ENCODE results near the gene CBX6. TPM values are rescaled to one million over a fixed set of nuclear protein-coding genes. Genes with fewer than 3 reads are reported as not detected.

The CBX6 gene
- total RNA-seq, 1 donor from 2014 or later, result 120 TPM

GRCh38 chr22:38850399-38850798 is 21.6 kb downstream of the CBX6 start:
- intact Hi-C loops (cut with micrococcal nuclease), result no loop called here
- Mint-ChIP-seq H3K9me3 (no peaks in the 10 kb centered on the region), H3K4me1 (ENCODE audit: low read depth) (no peaks in the 10 kb centered on the region), H3K36me3 (ENCODE audit: low read depth) (no peaks in the 10 kb centered on the region), H3K27me3 (ENCODE audit: low read depth) (peaks cover 23% of the 10 kb centered on the region), H3K27ac (no peak overlapping the region), H3K4me3 (ENCODE audit: low read depth) (no peak overlapping the region)
- DNase-seq (ENCODE audit: low spot score), result no peak

- no peaks in the 10 kb centered on the region for H3K36me3 Mint-ChIP-seq (ENCODE audit: low read depth)
- H3K4me3 Mint-ChIP-seq (ENCODE audit: low read depth), result no peak overlapping the region
- H3K9me3 Mint-ChIP-seq, result no peaks in the 10 kb centered on the region
- intact Hi-C loops (cut with micrococcal nuclease), result no loop called here
- DNase-seq (ENCODE audit: low spot score), result no peak
- H3K4me1 Mint-ChIP-seq (ENCODE audit: low read depth), result no peaks in the 10 kb centered on the region
- no peak overlapping the region for H3K27ac Mint-ChIP-seq
- peaks cover 27% of the 10 kb centered on the region for H3K27me3 Mint-ChIP-seq (ENCODE audit: low read depth)
Observed at GRCh38 chr22:38849811-38850210, 22.2 kb downstream of the CBX6 start.

- no peak for DNase-seq (ENCODE audit: low spot score)
- H3K4me3 Mint-ChIP-seq (ENCODE audit: low read depth), result no peak overlapping the region
- H3K27me3 Mint-ChIP-seq (ENCODE audit: low read depth), result peaks cover 42% of the 10 kb centered on the region
- peaks cover 7% of the 10 kb centered on the region for H3K4me1 Mint-ChIP-seq (ENCODE audit: low read depth)
- H3K27ac Mint-ChIP-seq, result no peak overlapping the region
- no peaks in the 10 kb centered on the region for H3K36me3 Mint-ChIP-seq (ENCODE audit: low read depth)
- no peaks in the 10 kb centered on the region for H3K9me3 Mint-ChIP-seq
- intact Hi-C loops (cut with micrococcal nuclease), result no loop called here
Observed at GRCh38 chr22:38846412-38846811, 25.6 kb downstream of the CBX6 start.

- Mint-ChIP-seq H3K9me3 (no peaks in the 10 kb centered on the region), H3K4me3 (ENCODE audit: low read depth) (peak overlapping the region; percentile 20), H3K27me3 (ENCODE audit: low read depth) (peaks cover 49% of the 10 kb centered on the region), H3K27ac (no peak overlapping the region), H3K36me3 (ENCODE audit: low read depth) (no peaks in the 10 kb centered on the region), H3K4me1 (ENCODE audit: low read depth) (peaks cover 7% of the 10 kb centered on the region)
- DNase-seq (ENCODE audit: low spot score), result no peak
- intact Hi-C loops (cut with micrococcal nuclease), result no loop called here
Observed at GRCh38 chr22:38845004-38845740, 26.8 kb downstream of the CBX6 start.

GRCh38 chr22:38844315-38845003 is 27.6 kb downstream of the CBX6 start:
- peaks cover 57% of the 10 kb centered on the region for H3K27me3 Mint-ChIP-seq (ENCODE audit: low read depth)
- no peak for DNase-seq (ENCODE audit: low spot score)
- H3K27ac Mint-ChIP-seq, result no peak overlapping the region
- peak overlapping the region; percentile 35 for H3K4me3 Mint-ChIP-seq (ENCODE audit: low read depth)
- no peaks in the 10 kb centered on the region for H3K9me3 Mint-ChIP-seq
- H3K36me3 Mint-ChIP-seq (ENCODE audit: low read depth), result no peaks in the 10 kb centered on the region
- H3K4me1 Mint-ChIP-seq (ENCODE audit: low read depth), result peaks cover 7% of the 10 kb centered on the region
- intact Hi-C loops (cut with micrococcal nuclease), result loop anchor here (5.0 kb wide), 1 partner anchor 77 kb away; no protein-coding TSS in a partner anchor

GRCh38 chr22:38843657-38844314 is 28.2 kb downstream of the CBX6 start, which contains the start of gene NPTXR:
NPTXR (minus strand) TSS chr22:38844028.
- Mint-ChIP-seq H3K4me1 (ENCODE audit: low read depth) (peaks cover 7% of the 10 kb centered on the region), H3K27ac (no peak within 1 kb of the TSS), H3K27me3 (ENCODE audit: low read depth) (peaks cover 53% of the 10 kb centered on the region), H3K36me3 (ENCODE audit: low read depth) (no peaks in the 10 kb centered on the region), H3K9me3 (no peaks in the 10 kb centered on the region), H3K4me3 (ENCODE audit: low read depth) (peak within 1 kb of the TSS; percentile 77)
- no peak for DNase-seq (ENCODE audit: low spot score)
- intact Hi-C loops (cut with micrococcal nuclease), result loop anchor here (5.0 kb wide), 1 partner anchor 76 kb away; no protein-coding TSS in a partner anchor

GRCh38 chr22:38843201-38843656 is 28.8 kb downstream of the CBX6 start:
- H3K9me3 Mint-ChIP-seq, result no peaks in the 10 kb centered on the region
- no peak overlapping the region for H3K27ac Mint-ChIP-seq
- H3K4me1 Mint-ChIP-seq (ENCODE audit: low read depth), result peaks cover 7% of the 10 kb centered on the region
- H3K36me3 Mint-ChIP-seq (ENCODE audit: low read depth), result no peaks in the 10 kb centered on the region
- peaks cover 53% of the 10 kb centered on the region for H3K27me3 Mint-ChIP-seq (ENCODE audit: low read depth)
- DNase-seq (ENCODE audit: low spot score), result peak; percentile 45
- intact Hi-C loops (cut with micrococcal nuclease), result loop anchor here (5.0 kb wide), 1 partner anchor 76 kb away; no protein-coding TSS in a partner anchor
- H3K4me3 Mint-ChIP-seq (ENCODE audit: low read depth), result no peak overlapping the region

- Mint-ChIP-seq H3K4me3 (ENCODE audit: low read depth) (peak overlapping the region; percentile 77), H3K36me3 (ENCODE audit: low read depth) (no peaks in the 10 kb centered on the region), H3K9me3 (no peaks in the 10 kb centered on the region), H3K4me1 (ENCODE audit: low read depth) (peaks cover 7% of the 10 kb centered on the region), H3K27me3 (ENCODE audit: low read depth) (peaks cover 52% of the 10 kb centered on the region), H3K27ac (no peak overlapping the region)
- DNase-seq (ENCODE audit: low spot score), result no peak
- intact Hi-C loops (cut with micrococcal nuclease), result loop anchor here (5.0 kb wide), 1 partner anchor 75 kb away; no protein-coding TSS in a partner anchor
Observed at GRCh38 chr22:38842512-38843200, 29.4 kb downstream of the CBX6 start.

GRCh38 chr22:38841635-38842034 is 30.4 kb downstream of the CBX6 start:
- Mint-ChIP-seq H3K27ac (no peak overlapping the region), H3K36me3 (ENCODE audit: low read depth) (no peaks in the 10 kb centered on the region), H3K9me3 (no peaks in the 10 kb centered on the region), H3K27me3 (ENCODE audit: low read depth) (peaks cover 44% of the 10 kb centered on the region), H3K4me1 (ENCODE audit: low read depth) (peaks cover 7% of the 10 kb centered on the region), H3K4me3 (ENCODE audit: low read depth) (no peak overlapping the region)
- intact Hi-C loops (cut with micrococcal nuclease), result loop anchor here (5.0 kb wide), 1 partner anchor 74 kb away; no protein-coding TSS in a partner anchor
- DNase-seq (ENCODE audit: low spot score), result no peak

- Mint-ChIP-seq H3K9me3 (no peaks in the 10 kb centered on the region), H3K36me3 (ENCODE audit: low read depth) (no peaks in the 10 kb centered on the region), H3K27me3 (ENCODE audit: low read depth) (peaks cover 41% of the 10 kb centered on the region), H3K4me1 (ENCODE audit: low read depth) (peaks cover 7% of the 10 kb centered on the region), H3K4me3 (ENCODE audit: low read depth) (no peak overlapping the region), H3K27ac (no peak overlapping the region)
- intact Hi-C loops (cut with micrococcal nuclease), result loop anchor here (5.0 kb wide), 1 partner anchor 74 kb away; no protein-coding TSS in a partner anchor
- DNase-seq (ENCODE audit: low spot score), result no peak
Observed at GRCh38 chr22:38841211-38841610, 30.8 kb downstream of the CBX6 start.

GRCh38 chr22:38840129-38840528 is 31.9 kb downstream of the CBX6 start:
- H3K27me3 Mint-ChIP-seq (ENCODE audit: low read depth), result peaks cover 36% of the 10 kb centered on the region
- intact Hi-C loops (cut with micrococcal nuclease), result loop anchor here (5.0 kb wide), 1 partner anchor 73 kb away; no protein-coding TSS in a partner anchor

GRCh38 chr22:38839686-38840085 is 32.3 kb downstream of the CBX6 start:
- Mint-ChIP-seq H3K27ac (no peak overlapping the region), H3K9me3 (no peaks in the 10 kb centered on the region), H3K4me3 (ENCODE audit: low read depth) (no peak overlapping the region), H3K27me3 (ENCODE audit: low read depth) (peaks cover 33% of the 10 kb centered on the region), H3K4me1 (ENCODE audit: low read depth) (peaks cover 7% of the 10 kb centered on the region), H3K36me3 (ENCODE audit: low read depth) (no peaks in the 10 kb centered on the region)
- no peak for DNase-seq (ENCODE audit: low spot score)
- intact Hi-C loops (cut with micrococcal nuclease), result loop anchor here (5.0 kb wide), 1 partner anchor 72 kb away; no protein-coding TSS in a partner anchor

More at GRCh38 chr22:38840129-38840528, 31.9 kb downstream of the CBX6 start:
- Mint-ChIP-seq H3K27ac (no peak overlapping the region), H3K9me3 (no peaks in the 10 kb centered on the region), H3K4me1 (ENCODE audit: low read depth) (peaks cover 7% of the 10 kb centered on the region), H3K4me3 (ENCODE audit: low read depth) (no peak overlapping the region), H3K36me3 (ENCODE audit: low read depth) (no peaks in the 10 kb centered on the region)
- DNase-seq (ENCODE audit: low spot score), result no peak

Measured in activated T-helper 2 cell treated with anti-CD3 and anti-CD28 coated beads, Interferon-gamma antibody, Interleukin-2, Interleukin-4, amounts not matched to agents 10 μg/mL and 5 μg/mL and 100 μg/mL, durations not matched to agents 14 hours and 24 hours and 36 hours (primary cell).